ENCODE data around the gene APEH. TPM values are rescaled to one million over a fixed set of nuclear protein-coding genes. Genes with fewer than 3 reads are reported as not detected.

Gene APEH
- total RNA-seq, 4 donors from 2014 or later = 48.2 to 75.5 (median 68.1) TPM

DNA sequence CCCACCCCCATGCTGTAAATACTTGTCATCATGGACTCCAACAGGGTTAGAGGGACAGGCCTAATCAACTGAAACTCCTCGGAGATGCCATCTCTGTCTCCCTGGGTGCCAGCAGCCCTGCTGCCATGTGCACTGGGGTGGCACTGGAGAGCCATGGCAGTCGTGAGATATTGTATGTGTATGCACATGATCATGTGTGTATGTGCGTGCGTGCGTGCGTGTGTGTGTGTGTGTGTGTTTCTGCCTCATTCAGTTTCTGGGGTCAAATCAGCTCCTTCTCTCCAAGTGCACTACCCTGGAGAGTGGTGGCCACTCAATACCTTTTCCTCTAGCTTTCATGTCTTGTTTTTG, 3.2 kb upstream of the APEH start:
- H3K27me3 ChIP-seq = peaks cover 0 to 28% (median 2%) of the 10 kb centered on the region in 4 donors
- TF ChIP-seq, protein P1, sequence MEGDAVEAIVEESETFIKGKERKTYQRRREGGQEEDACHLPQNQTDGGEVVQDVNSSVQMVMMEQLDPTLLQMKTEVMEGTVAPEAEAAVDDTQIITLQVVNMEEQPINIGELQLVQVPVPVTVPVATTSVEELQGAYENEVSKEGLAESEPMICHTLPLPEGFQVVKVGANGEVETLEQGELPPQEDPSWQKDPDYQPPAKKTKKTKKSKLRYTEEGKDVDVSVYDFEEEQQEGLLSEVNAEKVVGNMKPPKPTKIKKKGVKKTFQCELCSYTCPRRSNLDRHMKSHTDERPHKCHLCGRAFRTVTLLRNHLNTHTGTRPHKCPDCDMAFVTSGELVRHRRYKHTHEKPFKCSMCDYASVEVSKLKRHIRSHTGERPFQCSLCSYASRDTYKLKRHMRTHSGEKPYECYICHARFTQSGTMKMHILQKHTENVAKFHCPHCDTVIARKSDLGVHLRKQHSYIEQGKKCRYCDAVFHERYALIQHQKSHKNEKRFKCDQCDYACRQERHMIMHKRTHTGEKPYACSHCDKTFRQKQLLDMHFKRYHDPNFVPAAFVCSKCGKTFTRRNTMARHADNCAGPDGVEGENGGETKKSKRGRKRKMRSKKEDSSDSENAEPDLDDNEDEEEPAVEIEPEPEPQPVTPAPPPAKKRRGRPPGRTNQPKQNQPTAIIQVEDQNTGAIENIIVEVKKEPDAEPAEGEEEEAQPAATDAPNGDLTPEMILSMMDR (IDR thresholded peaks at IDR 0.05) = no peak
- TF ChIP-seq EP300 (IDR thresholded peaks at IDR 0.05) (no peak), POLR2AphosphoS5 (IDR thresholded peaks at IDR 0.05) (no peak)
- WGBS = 47% methylated on average over 5 of the region's 6 CpGs
- intact Hi-C loops (cut with DNase I) = loop anchor here (2.0 kb wide), 1 partner anchor 130 kb away; no protein-coding TSS in a partner anchor
- DNase-seq (ENCODE audit: extremely low spot score) = no peak
- H3K36me3 ChIP-seq = peaks cover 0 to 5% (median 4%) of the 10 kb centered on the region in 4 donors
- peaks cover 15 to 23% (median 21%) of the 10 kb centered on the region in 4 donors for H3K4me1 ChIP-seq
- no peaks in the 10 kb centered on the region for H3K9me3 ChIP-seq
- H3K27ac ChIP-seq (replicated peaks in 1 of 4) = no peak overlapping the region
- no peak overlapping the region for H3K4me3 ChIP-seq

GRCh38 chr3:49671291-49672288, 2.6 kb upstream of the APEH start:
- Histone ChIP-seq H3K27me3 (peaks cover 0 to 24% (median 2%) of the 10 kb centered on the region in 4 donors), H3K4me3 (no peak overlapping the region), H3K9me3 (no peaks in the 10 kb centered on the region), H3K27ac (replicated peaks in 1 of 4) (no peak overlapping the region), H3K36me3 (peaks cover under 1 to 12% (median 10%) of the 10 kb centered on the region in 4 donors), H3K4me1 (peaks cover 15 to 27% (median 23%) of the 10 kb centered on the region in 4 donors)
- no peak for DNase-seq (ENCODE audit: extremely low spot score)
- 48% methylated on average over 10 of the region's 11 CpGs for WGBS
- intact Hi-C loops (cut with DNase I) = loop anchor here (2.0 kb wide), 1 partner anchor 131 kb away; no protein-coding TSS in a partner anchor
- TF ChIP-seq, protein P1 (IDR thresholded peaks at IDR 0.05) = peak; percentile 72 to 86 (median 78)
- TF ChIP-seq POLR2A (IDR thresholded peaks at IDR 0.05; ENCODE audit: low read depth) = no peak
- TF ChIP-seq POLR2AphosphoS5 (IDR thresholded peaks at IDR 0.05) = peak in 1 of 2 donors; percentile 57

DNA sequence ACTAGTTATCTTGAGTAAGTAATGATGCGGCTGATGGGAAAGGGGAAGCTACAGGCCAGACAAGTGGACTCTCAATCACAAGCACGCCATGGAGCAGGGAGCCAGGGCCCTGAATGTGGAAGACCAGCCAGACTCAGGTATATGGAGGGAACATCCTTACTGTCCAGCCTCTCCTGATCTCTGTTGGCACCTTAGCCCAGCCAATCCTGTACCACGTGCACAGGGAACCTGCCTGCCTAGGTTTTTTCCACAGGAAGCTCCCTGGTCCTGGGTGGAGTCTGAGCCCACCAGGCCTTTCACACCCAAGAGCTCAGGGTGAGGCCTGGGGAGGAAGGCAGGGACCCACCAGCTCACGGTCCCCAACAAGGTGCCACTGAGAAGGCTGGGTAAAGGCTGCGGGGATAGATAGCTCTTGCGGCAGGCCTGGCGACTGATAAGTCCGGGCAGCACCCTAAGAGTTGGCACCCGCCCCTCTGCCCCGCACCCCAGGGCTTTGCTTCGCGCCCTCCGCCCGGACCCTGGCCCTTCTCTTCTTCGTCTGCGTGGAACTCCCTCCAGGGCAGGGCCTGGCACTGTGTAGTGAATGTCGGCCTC, 933 bp upstream of the APEH start:
- peaks cover 15 to 31% (median 23%) of the 10 kb centered on the region in 4 donors for H3K4me1 ChIP-seq
- H3K4me3 ChIP-seq = peak overlapping the region; percentile 74 to 88 (median 78)
- intact Hi-C loops (cut with DNase I) = no loop called here
- no peak for DNase-seq (ENCODE audit: extremely low spot score)
- H3K27ac ChIP-seq (replicated peaks in 1 of 4) = peak overlapping the region; percentile 87 to 94 (median 93)
- peaks cover 0 to 12% (median 1%) of the 10 kb centered on the region in 4 donors for H3K27me3 ChIP-seq
- H3K36me3 ChIP-seq = peaks cover 16 to 28% (median 27%) of the 10 kb centered on the region in 4 donors
- TF ChIP-seq, protein P1 (IDR thresholded peaks at IDR 0.05) = no peak
- TF ChIP-seq EP300 (IDR thresholded peaks at IDR 0.05) (no peak), POLR2AphosphoS5 (IDR thresholded peaks at IDR 0.05) (no peak), POLR2A (IDR thresholded peaks at IDR 0.05; ENCODE audit: low read depth) (no peak)
- H3K9me3 ChIP-seq = no peaks in the 10 kb centered on the region
- WGBS = 77% methylated on average over 2 of the region's 17 CpGs

DNA sequence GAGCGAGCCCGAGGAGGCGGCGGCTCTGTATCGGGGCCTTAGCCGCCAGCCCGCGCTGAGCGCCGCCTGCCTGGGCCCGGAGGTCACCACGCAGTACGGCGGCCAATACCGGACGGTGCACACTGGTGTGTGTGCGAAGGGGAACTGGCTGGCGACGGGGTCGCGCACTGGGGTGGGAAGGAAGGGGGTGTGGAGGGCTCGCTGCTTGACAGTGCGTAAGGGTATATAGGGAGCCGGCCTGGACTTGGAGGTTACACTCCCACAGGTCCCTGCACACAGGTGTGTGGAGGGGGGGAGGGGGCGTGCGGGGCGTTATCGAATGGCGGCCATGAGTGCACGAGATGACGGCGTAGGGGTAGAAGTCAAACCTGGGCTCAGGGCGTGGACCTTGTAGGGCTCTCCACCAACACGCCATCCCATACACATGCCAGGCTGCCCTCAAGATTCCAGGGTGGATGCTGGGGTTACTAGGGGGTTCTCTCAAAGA, 389 bp downstream of the APEH start:
- Histone ChIP-seq H3K27ac (replicated peaks in 1 of 4) (peak overlapping the region; percentile 87 to 94 (median 93)), H3K27me3 (no peaks in the 10 kb centered on the region), H3K4me3 (peak overlapping the region; percentile 74 to 88 (median 78)), H3K4me1 (peaks cover 15 to 31% (median 23%) of the 10 kb centered on the region in 4 donors), H3K36me3 (peaks cover 27 to 41% (median 40%) of the 10 kb centered on the region in 4 donors), H3K9me3 (no peaks in the 10 kb centered on the region)
- TF ChIP-seq, protein P1 (IDR thresholded peaks at IDR 0.05) = peak in 1 of 3 experiments; percentile 6
- TF ChIP-seq POLR2AphosphoS5 (IDR thresholded peaks at IDR 0.05) = no peak
- DNase-seq (ENCODE audit: extremely low spot score) = no peak
- 4% methylated on average over 27 of the region's 34 CpGs for WGBS
- intact Hi-C loops (cut with DNase I) = no loop called here

Measured in esophagus muscularis mucosa (tissue), 4 donors.